Measurements from ENCODE around the gene CARMIL1. TPM values are rescaled to one million over a fixed set of nuclear protein-coding genes. Genes with fewer than 3 reads are reported as not detected.

Gene CARMIL1
- total and polyA plus RNA-seq, 3 experiments from 2014 or later = 1.8 to 2.9 TPM; not detected in 1

DNA sequence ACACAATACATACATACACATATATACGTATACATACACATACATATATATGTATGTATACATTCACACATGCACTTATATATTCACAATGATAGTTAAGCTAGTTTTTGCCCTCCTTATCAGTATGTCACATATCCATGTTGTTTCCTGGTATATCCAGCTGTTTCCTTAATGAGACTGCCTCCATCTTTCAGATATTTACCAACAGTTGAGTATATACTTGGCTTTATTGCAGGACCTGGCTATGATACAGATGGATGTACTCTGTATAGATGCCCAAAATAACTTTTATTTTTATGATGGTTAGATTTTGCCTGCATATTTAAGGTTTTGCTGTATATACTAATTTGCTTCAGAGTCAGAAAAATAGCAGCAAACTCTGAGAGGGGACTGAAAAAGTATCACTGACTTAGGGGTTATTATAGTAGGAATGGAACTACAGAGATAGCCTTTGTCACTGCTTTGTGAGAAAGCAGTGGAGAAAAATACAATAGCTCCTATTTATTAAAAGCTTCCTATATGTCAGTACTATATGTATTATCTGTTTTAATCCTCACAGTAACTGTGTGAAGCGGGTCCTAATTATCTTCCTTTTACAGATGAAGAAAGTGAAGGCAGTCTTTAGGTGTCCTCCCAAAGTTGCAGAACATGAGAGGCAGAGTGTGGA, 35.5 kb downstream of the CARMIL1 start:
- Mint-ChIP-seq H3K27ac (no peak overlapping the region), H3K4me1 (peaks cover 0 to 20% (median 5%) of the 10 kb centered on the region in 3 donors), H3K9me3 (peaks cover 0 to 2% (median 0%) of the 10 kb centered on the region in 5 donors), H3K4me3 (no peak overlapping the region), H3K27me3 (peaks cover 0 to 4% of the 10 kb centered on the region in 2 donors), H3K36me3 (no peaks in the 10 kb centered on the region)
- Histone ChIP-seq H3K36me3 (ENCODE audit: insufficient read depth, low read length) (no peaks in the 10 kb centered on the region), H3K27me3 (ENCODE audit: insufficient read depth, low read length, poor library complexity, severe bottlenecking) (no peaks in the 10 kb centered on the region), H3K9me3 (ENCODE audit: low read length) (no peaks in the 10 kb centered on the region), H3K4me1 (ENCODE audit: insufficient read depth, low read length) (no peaks in the 10 kb centered on the region), H3K4me3 (ENCODE audit: low read length) (no peak overlapping the region), H3K27ac (ENCODE audit: low read depth, low read length) (no peak overlapping the region)
- CTCF ChIA-PET = no interaction called here
- no peak for DNase-seq
- POLR2A ChIA-PET = no interaction called here

DNA sequence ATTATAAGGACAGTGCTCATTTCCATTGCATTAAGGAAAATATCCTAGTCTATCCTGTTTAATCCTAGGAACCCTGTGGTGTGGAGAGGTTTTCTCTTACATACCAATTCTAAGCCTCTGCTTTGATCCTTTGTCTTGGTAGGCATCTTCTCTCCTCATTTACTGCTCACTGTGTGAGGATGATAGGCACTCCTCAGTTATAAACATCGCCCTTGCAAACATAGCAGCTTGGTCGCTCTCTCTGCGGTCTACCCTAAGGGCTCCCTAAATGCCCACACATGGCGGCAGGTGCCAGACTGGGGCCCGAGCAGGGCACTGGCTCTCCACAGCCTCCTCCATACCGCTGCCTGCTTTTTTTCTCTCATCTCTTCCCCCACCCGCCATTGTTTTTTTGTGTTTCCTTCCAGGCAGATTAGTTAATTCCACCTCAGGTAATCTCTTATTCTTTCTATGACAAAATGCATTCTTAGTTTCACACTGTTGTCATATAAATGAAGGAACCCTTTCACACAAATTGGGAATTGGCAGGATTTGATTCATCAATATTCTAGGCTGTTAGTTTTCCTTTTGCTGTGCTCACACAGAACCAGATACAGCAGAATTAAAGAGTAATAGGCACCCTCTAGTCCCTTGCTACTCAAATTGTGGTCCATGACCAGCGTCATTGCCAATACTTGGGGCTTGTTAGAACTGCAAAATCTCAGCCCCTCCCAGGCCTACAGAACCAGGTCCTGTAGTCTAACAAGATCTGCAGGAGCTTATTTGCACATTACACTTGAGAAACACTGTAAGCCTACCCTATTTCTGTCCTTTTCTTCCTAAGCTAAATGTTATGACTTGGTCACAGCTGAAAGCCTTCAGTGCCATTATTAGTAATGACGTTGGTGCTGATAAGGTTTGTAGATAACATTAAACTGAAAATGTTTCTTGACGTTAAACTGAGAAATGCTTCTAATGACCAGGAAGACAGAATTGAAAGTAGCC, 36.3 kb downstream of the CARMIL1 start:
- H3K27ac ChIP-seq (ENCODE audit: low read depth, low read length) = no peak overlapping the region
- Mint-ChIP-seq H3K9me3 (peaks cover 0 to 2% (median 0%) of the 10 kb centered on the region in 5 donors), H3K4me3 (no peak overlapping the region), H3K27me3 (peaks cover 0 to 4% of the 10 kb centered on the region in 2 donors), H3K36me3 (no peaks in the 10 kb centered on the region), H3K27ac (no peak overlapping the region), H3K4me1 (peaks cover 0 to 20% (median 5%) of the 10 kb centered on the region in 3 donors)
- no peaks in the 10 kb centered on the region for H3K4me1 ChIP-seq (ENCODE audit: insufficient read depth, low read length)
- no peaks in the 10 kb centered on the region for H3K36me3 ChIP-seq (ENCODE audit: insufficient read depth, low read length)
- no peak overlapping the region for H3K4me3 ChIP-seq (ENCODE audit: low read length)
- ChIA-PET POLR2A (no interaction called here), CTCF (no interaction called here)
- H3K27me3 ChIP-seq (ENCODE audit: insufficient read depth, low read length, poor library complexity, severe bottlenecking) = no peaks in the 10 kb centered on the region
- H3K9me3 ChIP-seq (ENCODE audit: low read length) = no peaks in the 10 kb centered on the region
- no peak for DNase-seq

DNA sequence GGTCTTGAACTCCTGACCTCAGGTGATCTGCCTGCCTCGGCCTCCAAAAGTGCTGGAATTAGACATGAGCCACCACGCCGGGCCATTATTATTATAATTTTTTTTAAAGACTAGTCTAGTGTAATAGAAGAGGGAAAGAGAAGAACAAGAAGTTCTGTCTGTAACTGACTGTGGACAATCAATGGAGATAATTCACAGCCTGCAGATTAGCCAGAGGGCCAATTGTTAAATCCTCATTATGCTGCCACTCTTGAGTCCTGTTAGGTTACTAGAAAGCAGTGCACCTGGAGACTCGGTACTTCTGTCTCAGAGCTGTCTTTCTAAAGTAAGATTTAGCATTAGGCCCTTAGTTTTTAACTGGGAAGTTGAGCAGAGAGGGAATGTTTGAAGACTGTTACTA, 37.5 kb downstream of the CARMIL1 start:
- Mint-ChIP-seq H3K27ac (no peak overlapping the region), H3K36me3 (no peaks in the 10 kb centered on the region), H3K27me3 (peaks cover 0 to 4% of the 10 kb centered on the region in 2 donors), H3K9me3 (no peaks in the 10 kb centered on the region), H3K4me3 (no peak overlapping the region), H3K4me1 (peaks cover 0 to 19% (median 5%) of the 10 kb centered on the region in 3 donors)
- Histone ChIP-seq H3K27ac (ENCODE audit: low read depth, low read length) (no peak overlapping the region), H3K4me1 (ENCODE audit: insufficient read depth, low read length) (no peaks in the 10 kb centered on the region), H3K4me3 (ENCODE audit: low read length) (no peak overlapping the region), H3K9me3 (ENCODE audit: low read length) (no peaks in the 10 kb centered on the region), H3K27me3 (ENCODE audit: insufficient read depth, low read length, poor library complexity, severe bottlenecking) (no peaks in the 10 kb centered on the region), H3K36me3 (ENCODE audit: insufficient read depth, low read length) (no peaks in the 10 kb centered on the region)
- DNase-seq = no peak
- ChIA-PET POLR2A (interaction anchor here (0.6 kb wide), 1 partner anchor 378 kb away, joined by 5 read pairs; no protein-coding TSS in a partner anchor), CTCF (no interaction called here)

GRCh38 chr6:25318589-25318988, 39.4 kb downstream of the CARMIL1 start:
- peaks cover 0 to 5% of the 10 kb centered on the region in 2 donors for H3K27me3 Mint-ChIP-seq
- no peak for DNase-seq
- no peak overlapping the region for H3K27ac Mint-ChIP-seq
- Histone ChIP-seq H3K27me3 (ENCODE audit: insufficient read depth, low read length, poor library complexity, severe bottlenecking) (no peaks in the 10 kb centered on the region), H3K4me3 (ENCODE audit: low read length) (no peak overlapping the region), H3K36me3 (ENCODE audit: insufficient read depth, low read length) (no peaks in the 10 kb centered on the region), H3K27ac (ENCODE audit: low read depth, low read length) (no peak overlapping the region), H3K9me3 (ENCODE audit: low read length) (no peaks in the 10 kb centered on the region), H3K4me1 (ENCODE audit: insufficient read depth, low read length) (no peaks in the 10 kb centered on the region)
- CTCF ChIA-PET = no interaction called here
- H3K36me3 Mint-ChIP-seq = no peaks in the 10 kb centered on the region
- no peak overlapping the region for H3K4me3 Mint-ChIP-seq
- POLR2A ChIA-PET = no interaction called here
- H3K4me1 Mint-ChIP-seq = peaks cover 0 to 2% (median 0%) of the 10 kb centered on the region in 3 donors
- no peaks in the 10 kb centered on the region for H3K9me3 Mint-ChIP-seq

- H3K4me1 Mint-ChIP-seq = no peaks in the 10 kb centered on the region
- Histone ChIP-seq H3K27ac (ENCODE audit: low read depth, low read length) (no peak overlapping the region), H3K4me3 (ENCODE audit: low read length) (no peak overlapping the region), H3K27me3 (ENCODE audit: insufficient read depth, low read length, poor library complexity, severe bottlenecking) (no peaks in the 10 kb centered on the region), H3K36me3 (ENCODE audit: insufficient read depth, low read length) (no peaks in the 10 kb centered on the region), H3K9me3 (ENCODE audit: low read length) (no peaks in the 10 kb centered on the region), H3K4me1 (ENCODE audit: insufficient read depth, low read length) (no peaks in the 10 kb centered on the region)
- H3K27ac Mint-ChIP-seq = no peak overlapping the region
- H3K36me3 Mint-ChIP-seq = no peaks in the 10 kb centered on the region
- H3K27me3 Mint-ChIP-seq = peaks cover 0 to 13% of the 10 kb centered on the region in 2 donors
- H3K9me3 Mint-ChIP-seq = no peaks in the 10 kb centered on the region
- DNase-seq = no peak
- CTCF ChIA-PET = no interaction called here
- POLR2A ChIA-PET = no interaction called here
- H3K4me3 Mint-ChIP-seq = no peak overlapping the region
These were observed 41.3 kb downstream of the CARMIL1 start for GRCh38 chr6:25320459-25320858.

GRCh38 chr6:25322692-25323091, 43.5 kb downstream of the CARMIL1 start:
- Histone ChIP-seq H3K4me3 (ENCODE audit: low read length) (no peak overlapping the region), H3K27me3 (ENCODE audit: insufficient read depth, low read length, poor library complexity, severe bottlenecking) (no peaks in the 10 kb centered on the region), H3K36me3 (ENCODE audit: insufficient read depth, low read length) (no peaks in the 10 kb centered on the region), H3K27ac (ENCODE audit: low read depth, low read length) (no peak overlapping the region), H3K9me3 (ENCODE audit: low read length) (no peaks in the 10 kb centered on the region), H3K4me1 (ENCODE audit: insufficient read depth, low read length) (no peaks in the 10 kb centered on the region)
- no peaks in the 10 kb centered on the region for H3K36me3 Mint-ChIP-seq
- H3K27ac Mint-ChIP-seq = no peak overlapping the region
- POLR2A ChIA-PET = no interaction called here
- H3K4me1 Mint-ChIP-seq = no peaks in the 10 kb centered on the region
- CTCF ChIA-PET = interaction anchor here (0.6 kb wide), 1 partner anchor 57 kb away, joined by 3 read pairs; no protein-coding TSS in a partner anchor
- no peaks in the 10 kb centered on the region for H3K9me3 Mint-ChIP-seq
- H3K4me3 Mint-ChIP-seq = no peak overlapping the region
- peaks cover 0 to 10% of the 10 kb centered on the region in 2 donors for H3K27me3 Mint-ChIP-seq
- DNase-seq = no peak

DNA sequence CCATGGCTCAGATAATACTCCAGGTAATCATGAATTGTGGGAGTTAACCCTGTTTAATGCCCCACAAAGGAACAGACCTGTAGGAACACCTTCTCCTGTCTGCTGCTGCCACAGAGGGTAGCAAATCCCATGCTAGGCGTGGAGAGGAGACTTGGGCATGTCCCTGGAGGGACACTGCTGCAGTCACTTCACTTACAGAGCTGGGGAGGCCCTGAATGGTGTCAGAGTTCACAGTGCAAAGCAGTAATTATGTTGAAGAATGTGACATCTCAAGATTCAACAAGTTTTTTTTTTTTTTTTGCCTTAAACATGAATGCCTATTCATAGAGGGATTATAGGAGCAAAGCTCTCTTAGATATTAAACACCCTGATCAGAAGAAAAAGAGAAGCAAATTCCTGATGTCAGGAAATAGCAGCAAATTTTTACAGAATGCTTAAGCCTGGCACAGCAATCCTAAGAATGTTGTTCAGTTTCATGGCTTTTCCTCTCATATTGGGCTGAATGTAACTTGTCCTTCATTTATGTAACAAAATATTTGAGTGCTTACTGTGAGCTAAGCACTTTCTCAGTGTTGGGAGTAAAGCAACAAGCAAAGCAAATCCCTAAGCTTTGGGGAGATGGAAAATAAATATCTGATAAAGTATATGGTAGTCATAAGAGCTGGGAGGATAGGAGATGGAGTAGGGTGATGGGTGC, 45.0 kb downstream of the CARMIL1 start:
- H3K36me3 ChIP-seq (ENCODE audit: insufficient read depth, low read length) = no peaks in the 10 kb centered on the region
- H3K36me3 Mint-ChIP-seq = no peaks in the 10 kb centered on the region
- POLR2A ChIA-PET = no interaction called here
- no peaks in the 10 kb centered on the region for H3K4me1 ChIP-seq (ENCODE audit: insufficient read depth, low read length)
- no peaks in the 10 kb centered on the region for H3K4me1 Mint-ChIP-seq
- no peaks in the 10 kb centered on the region for H3K9me3 Mint-ChIP-seq
- no peak overlapping the region for H3K27ac ChIP-seq (ENCODE audit: low read depth, low read length)
- no peak overlapping the region for H3K4me3 ChIP-seq (ENCODE audit: low read length)
- DNase-seq = no peak
- peaks cover 0 to 12% of the 10 kb centered on the region in 2 donors for H3K27me3 Mint-ChIP-seq
- no peak overlapping the region for H3K4me3 Mint-ChIP-seq
- H3K9me3 ChIP-seq (ENCODE audit: low read length) = no peaks in the 10 kb centered on the region
- CTCF ChIA-PET = interaction anchor here (1.1 to 2.0 kb wide), 2 partner anchors 17 to 59 kb away, joined by 3 to 5 read pairs; no protein-coding TSS in a partner anchor
- no peak overlapping the region for H3K27ac Mint-ChIP-seq
- no peaks in the 10 kb centered on the region for H3K27me3 ChIP-seq (ENCODE audit: insufficient read depth, low read length, poor library complexity, severe bottlenecking)
